Measurements from ENCODE around the gene EVL.
"Not testable (repeated sequence)": the region's sequence is repeated elsewhere in the genome, so short reads cannot be mapped to it uniquely, and the experiment has no call there.

EVL gene

DNA sequence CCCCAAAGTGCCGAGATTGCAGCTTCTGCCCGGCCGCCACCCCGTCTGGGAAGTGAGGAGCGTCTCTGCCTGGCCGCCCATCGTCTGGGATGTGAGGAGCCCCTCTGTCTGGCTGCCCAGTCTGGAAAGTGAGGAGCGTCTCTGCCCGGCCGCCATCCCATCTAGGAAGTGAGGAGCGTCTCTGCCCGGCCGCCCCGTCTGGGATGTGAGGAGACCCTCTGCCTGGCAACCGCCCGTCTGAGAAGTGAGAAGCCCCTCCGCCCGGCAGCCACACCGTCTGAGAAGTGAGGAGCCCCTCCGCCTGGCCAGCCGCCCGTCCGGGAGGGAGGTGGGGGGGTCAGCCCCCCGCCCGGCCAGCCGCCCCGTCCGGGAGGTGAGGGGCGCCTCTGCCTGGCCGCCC lies 115.4 kb downstream of the EVL start:
- DNase-seq: not testable (repeated sequence)

DNA sequence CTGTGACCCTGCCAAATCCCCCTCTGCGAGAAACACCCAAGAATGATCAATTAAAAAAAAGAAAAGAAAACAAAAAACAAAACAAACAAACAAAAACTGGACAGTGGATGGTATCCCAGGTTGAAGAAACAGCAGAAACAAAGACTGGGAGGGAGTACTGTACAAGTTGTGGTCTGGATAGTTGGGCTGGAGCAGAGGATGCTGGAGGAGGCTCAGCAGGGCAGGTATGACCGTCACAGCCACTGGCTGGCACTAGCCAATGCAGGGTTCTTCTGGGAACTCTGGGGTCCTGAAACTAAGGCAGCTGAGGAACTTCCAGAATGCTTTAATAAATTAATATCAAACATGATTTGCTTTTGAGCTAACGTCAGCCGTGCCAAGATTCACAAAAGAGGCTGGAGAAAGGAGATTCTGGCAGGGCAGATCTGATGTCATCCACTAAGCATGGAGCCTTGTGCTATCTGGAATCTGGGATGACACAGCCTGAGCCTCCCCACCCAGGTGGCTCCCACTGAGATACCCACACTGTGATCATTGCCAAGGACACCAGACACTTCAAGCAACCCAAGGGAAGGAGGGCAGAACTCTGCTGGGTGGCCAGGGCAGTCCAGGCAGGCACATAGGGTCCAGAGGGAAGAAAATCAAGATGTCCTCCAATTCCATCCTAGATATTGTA lies 116.8 kb downstream of the EVL start:
- DNase-seq: not testable (repeated sequence)

DNA sequence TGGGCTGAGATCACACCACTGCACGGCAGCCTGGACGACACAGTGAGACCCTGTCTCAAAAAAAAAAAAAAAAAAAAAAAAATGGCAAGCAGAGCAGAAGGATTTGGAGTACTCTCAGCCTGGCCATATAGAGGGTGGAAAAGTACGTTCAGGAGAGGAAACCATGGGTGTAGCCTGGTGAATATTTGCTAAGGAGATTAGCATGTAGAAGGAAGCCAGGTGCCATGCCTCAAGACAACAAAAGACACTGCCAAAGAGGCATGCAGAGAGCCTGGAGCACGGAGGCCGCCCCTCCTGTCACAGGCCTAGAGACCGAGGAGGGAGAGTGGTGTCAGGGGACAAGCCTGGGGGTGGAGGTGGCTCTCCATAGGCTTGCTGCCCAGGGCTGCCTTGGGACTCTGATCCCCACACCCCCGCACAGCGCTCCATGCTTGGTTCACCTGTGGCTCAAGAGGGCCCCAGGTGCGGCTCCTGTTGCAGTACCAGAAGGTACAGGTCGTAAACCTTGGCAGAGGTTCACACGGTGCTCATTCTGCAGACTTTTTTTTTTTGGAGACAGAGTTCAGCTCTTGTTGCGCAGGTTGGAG lies 122.1 kb downstream of the EVL start:
- DNase-seq: no peak

DNA sequence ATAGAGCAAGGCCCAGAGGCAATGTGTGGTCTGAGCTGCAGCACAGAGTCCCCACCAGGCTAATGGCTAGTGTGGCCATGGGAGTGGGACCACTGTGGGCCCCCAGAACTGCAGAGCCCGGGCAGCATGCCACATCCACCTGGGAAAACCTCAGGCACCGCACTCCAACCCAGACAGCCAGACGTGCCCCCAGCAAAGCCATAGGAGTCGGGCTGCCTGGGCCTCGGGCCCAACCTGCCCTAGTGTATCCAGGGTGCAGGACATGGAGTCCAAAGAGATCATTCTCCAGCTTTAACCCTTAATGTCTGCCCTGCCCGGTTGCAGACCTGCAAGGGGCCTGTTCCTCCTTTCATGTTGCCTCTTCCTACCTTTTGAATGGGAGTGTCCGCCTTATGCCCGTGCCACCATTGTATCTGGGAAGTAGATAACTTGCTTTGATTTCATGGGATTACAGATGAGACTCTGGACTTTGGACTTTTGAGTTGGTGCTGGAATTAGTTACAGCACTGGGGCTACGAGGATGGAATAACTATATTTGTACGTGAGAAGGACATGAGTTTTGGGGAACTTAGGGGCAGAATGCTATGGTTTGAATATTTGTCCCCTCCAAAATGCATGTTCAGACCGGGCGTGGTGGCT lies 123.3 kb downstream of the EVL start:
- no peak for DNase-seq

DNA sequence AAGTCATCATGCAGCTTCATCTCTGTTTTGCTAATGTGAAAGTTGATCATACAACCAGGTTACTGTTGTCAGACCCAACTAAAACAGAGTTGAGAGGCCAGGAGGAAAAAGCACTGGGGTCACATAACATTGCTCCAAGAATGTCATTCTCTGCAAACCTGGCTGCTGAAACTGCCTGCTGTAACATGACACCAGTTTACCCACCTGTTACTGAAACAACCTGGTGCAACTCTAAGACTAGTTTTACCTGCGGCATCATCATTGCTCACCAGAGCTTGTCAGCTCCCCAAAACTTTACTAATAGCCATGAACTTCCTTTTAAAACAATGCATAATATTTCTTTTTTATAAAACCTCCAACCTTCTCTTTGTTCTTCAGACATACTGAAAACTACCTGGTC lies 124.9 kb downstream of the EVL start:
- no peak for DNase-seq

DNA sequence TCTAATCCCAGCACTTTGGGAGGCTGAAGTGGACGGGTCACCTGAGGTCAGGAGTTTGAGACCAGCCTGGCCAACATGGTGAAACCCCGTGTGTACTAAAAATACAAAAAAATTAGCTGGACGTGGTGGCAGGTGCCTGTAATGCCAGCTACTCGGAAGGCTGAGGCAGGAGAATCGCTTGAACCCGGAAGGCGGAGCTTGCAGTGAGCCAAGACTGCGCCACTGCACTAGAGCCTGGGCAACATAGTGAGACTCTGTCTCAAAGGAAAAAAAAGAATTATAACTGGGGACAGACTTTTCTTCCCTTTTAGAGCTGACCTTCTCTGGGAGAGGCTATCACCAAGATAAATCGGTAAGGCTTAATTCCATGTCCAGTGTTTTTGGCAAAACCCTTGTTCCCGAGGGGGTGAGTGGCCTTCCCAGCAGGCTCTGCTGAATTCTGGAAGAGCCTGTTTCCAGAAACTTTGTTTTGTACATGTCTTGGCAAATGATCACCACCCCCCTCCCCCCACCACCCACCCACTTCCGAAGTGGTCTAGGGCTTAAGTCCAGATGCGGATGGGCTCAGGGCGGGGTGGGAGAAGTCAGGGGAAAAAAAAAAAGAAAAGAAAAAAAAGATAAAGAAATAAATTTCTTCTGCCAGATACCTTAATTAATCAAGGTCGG lies 126.5 kb downstream of the EVL start:
- DNase-seq: no peak

DNA sequence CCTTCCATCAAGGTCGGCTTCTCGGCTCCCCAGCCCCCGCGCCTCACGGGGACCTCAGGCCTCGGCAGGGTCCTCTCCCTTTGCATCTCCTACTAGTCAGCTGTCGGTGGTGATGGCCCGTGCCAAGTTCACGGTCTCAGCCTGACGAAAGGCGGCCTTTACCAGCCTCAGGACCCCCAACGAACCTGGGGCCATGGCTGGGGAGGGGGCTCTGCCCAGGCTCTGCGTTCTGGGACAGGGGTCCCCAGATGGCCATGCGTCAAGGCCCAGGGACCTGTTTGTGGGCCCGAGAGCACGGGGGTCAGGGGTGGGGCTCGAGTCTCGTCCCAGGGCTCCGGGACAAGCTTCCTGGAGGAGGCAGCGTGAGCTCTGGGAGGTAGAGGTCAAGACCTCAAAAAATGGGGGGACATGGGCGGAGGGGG lies 127.0 kb downstream of the EVL start:
- DNase-seq: no peak

DNA sequence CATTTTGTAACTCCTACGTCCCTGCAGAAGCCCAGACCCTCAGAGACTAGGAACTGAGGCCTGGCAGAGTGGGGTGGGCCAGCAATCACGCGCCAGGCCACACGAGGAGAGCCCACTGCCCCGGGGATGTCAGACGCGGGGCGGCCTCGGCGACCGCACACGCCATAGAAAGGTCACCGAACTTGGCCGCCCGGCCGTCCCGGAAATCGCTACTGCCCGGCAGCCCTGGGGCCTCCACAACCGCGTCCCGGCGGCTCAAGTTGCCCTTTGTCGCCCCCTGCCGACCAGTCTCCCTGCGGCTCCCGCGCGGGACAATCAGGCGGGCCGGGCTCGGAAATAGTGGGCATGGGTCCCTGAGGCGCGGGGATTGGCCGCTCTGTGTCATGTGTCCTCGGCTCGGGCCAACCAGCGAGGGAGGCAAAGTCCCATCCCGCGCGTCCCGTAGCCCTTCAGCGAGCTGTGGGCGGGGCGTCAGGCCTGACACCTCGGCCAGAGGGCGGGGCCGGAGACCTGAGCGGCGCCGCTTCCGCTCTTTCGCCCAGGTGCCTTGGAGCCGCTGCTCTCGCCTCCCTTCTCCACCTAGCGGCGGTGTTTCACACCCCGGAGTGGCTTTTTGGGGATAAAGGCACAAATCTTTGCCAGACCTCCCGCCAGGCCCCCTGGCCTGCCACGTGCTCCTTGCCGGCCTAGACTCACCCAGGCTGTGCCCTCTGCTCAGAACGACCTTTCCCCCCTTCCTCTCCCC lies 127.6 kb downstream of the EVL start:
- peak; percentile 90 for DNase-seq
